GM06990 (cell line): ENCODE results near the gene BCAR3.

Experiments used
- DNase-seq: peaks from one replicate; pipeline ENCODE4 v3.0.0-alpha.2; 2011; ENCODE audit not compliant: insufficient read length; ENCODE audit errors: extremely low read depth
- H3K27me3 ChIP-seq: replicated peaks from 2 replicates; pipeline ENCODE4 v1.6.0; 2011; ENCODE audit warnings: low read length; ENCODE audit not compliant: control insufficient read depth, insufficient read depth
- H3K36me3 ChIP-seq: 2 replicates; pipeline ENCODE4 v1.5.1; 2011; ENCODE audit warnings: low read length; ENCODE audit not compliant: control insufficient read depth, insufficient read depth
- H3K4me3 ChIP-seq: replicated peaks from 2 replicates; pipeline ENCODE4 v1.5.1; 2011; ENCODE audit warnings: low read depth, mild to moderate bottlenecking, control low read depth, low read length
- TF ChIP-seq, protein P1 (sequence below): IDR thresholded peaks from 2 replicates; pipeline ENCODE4 v1.5.1; 2011; ENCODE audit warnings: low read length, control low read depth, mild to moderate bottlenecking, inconsistent platforms; ENCODE audit not compliant: insufficient read depth, poor library complexity, severe bottlenecking

The BCAR3 gene

GRCh38 chr1:93694039-93694438, 12.4 kb upstream of the BCAR3 start:
- TF ChIP-seq, protein P1, sequence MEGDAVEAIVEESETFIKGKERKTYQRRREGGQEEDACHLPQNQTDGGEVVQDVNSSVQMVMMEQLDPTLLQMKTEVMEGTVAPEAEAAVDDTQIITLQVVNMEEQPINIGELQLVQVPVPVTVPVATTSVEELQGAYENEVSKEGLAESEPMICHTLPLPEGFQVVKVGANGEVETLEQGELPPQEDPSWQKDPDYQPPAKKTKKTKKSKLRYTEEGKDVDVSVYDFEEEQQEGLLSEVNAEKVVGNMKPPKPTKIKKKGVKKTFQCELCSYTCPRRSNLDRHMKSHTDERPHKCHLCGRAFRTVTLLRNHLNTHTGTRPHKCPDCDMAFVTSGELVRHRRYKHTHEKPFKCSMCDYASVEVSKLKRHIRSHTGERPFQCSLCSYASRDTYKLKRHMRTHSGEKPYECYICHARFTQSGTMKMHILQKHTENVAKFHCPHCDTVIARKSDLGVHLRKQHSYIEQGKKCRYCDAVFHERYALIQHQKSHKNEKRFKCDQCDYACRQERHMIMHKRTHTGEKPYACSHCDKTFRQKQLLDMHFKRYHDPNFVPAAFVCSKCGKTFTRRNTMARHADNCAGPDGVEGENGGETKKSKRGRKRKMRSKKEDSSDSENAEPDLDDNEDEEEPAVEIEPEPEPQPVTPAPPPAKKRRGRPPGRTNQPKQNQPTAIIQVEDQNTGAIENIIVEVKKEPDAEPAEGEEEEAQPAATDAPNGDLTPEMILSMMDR, result no peak
- Histone ChIP-seq H3K4me3 (no peak overlapping the region), H3K27me3 (no peaks in the 10 kb centered on the region), H3K36me3 (no peaks in the 10 kb centered on the region)
- no peak for DNase-seq

GRCh38 chr1:93692983-93693591, 11.4 kb upstream of the BCAR3 start:
- TF ChIP-seq, protein P1, result no peak

DNA sequence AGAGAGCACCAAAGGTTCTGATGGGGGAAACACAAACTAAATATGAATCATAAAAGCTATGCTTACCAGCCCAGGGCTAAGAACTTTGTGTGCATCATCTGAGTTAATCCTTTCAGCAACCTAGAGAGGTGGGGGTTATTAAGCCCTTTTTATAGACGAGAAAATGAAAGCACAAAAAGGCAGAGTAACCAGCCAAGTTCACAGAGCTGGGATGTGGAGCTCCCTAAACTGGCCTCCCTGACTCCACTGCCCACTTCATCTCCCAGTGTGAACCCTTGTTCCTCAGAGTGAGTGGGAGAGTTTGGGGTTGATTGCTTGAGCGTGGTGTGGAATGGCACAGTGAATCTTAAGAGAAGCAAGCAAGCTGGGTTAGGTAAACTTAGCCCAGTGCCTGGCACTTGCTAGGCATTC, 10.8 kb upstream of the BCAR3 start:
- H3K27me3 ChIP-seq, result no peaks in the 10 kb centered on the region
- DNase-seq, result no peak
- no peaks in the 10 kb centered on the region for H3K36me3 ChIP-seq
- TF ChIP-seq, protein P1, result no peak
- H3K4me3 ChIP-seq, result no peak overlapping the region

More at GRCh38 chr1:93692983-93693591, 11.4 kb upstream of the BCAR3 start:
- Histone ChIP-seq H3K4me3 (no peak overlapping the region), H3K27me3 (no peaks in the 10 kb centered on the region), H3K36me3 (no peaks in the 10 kb centered on the region)
- DNase-seq, result peak; percentile 67

DNA sequence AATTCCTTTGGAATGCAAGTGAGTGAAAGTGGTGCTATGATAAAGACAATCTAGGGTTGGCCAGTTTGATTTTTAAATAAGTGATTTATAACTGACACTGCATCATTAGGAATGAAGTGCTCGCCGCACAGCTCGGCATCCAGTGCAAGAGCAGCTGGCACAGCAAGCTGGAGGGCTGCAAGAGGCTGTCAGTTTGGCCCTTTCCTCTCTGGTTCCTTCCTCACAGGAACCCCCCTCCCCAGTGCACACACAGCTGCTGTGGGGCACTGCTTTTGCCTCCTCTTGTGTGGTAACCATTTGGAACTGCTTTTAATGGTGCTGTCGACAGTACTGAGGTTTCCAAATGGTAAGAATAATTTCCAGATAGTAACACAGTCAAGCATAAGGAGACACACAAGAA, 10.4 kb upstream of the BCAR3 start:
- no peak for DNase-seq
- no peak overlapping the region for H3K4me3 ChIP-seq

DNA sequence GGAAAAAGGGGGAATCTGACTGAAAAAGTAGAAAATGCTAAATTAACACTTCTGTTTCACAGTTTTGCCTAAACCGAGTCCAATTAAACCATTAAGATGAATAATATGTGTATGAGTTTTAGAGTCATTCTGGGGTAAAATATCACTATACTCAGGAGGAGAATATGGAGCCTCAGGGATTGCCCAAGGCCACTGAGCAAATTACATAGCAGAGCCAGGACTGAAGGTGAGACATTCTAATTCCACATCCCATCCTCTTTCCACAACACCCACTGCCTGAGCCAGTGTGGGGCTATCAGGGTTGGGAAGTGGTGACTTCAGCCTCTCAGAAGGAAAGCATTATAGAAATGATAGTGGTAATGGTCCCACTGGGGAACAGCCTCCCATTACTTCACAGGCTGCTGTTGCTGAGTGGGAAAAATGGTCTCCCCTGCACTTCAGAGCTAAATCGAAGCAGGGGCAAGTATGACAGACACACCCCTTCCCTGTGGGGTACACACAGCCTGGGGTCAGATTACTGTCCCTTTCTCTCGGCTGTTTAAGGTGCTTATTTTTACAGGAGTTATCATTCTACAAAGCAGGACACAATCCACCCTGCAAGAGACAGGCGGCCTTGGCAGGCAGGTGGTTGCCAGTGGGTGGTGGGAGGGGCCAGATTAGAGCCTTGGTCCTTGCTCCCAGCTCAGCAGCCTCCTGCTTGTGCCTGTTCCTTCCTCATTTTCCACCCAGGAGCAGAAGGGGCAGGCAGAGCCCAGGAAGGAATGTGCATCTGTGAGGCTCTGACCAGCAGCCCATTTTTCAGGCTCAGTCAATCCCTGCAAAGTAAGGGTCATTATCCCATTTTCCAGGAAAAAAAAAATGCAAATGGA, 9.5 kb upstream of the BCAR3 start:
- TF ChIP-seq, protein P1, result no peak
- H3K36me3 ChIP-seq, result no peaks in the 10 kb centered on the region
- DNase-seq, result no peak
- H3K27me3 ChIP-seq, result no peaks in the 10 kb centered on the region
- no peak overlapping the region for H3K4me3 ChIP-seq

More for the DNA sequence above, 10.4 kb upstream of the BCAR3 start:
- no peaks in the 10 kb centered on the region for H3K36me3 ChIP-seq
- TF ChIP-seq, protein P1, result no peak
- H3K27me3 ChIP-seq, result no peaks in the 10 kb centered on the region
